ENCODE results near the gene SLC66A2.

GRCh38 chr18:79878741-79879378, 72.6 kb downstream of the SLC66A2 start:
- TF ChIP-seq CTCF (IDR thresholded peaks at IDR 0.05; ENCODE audit: low read length) (no peak), EZH2 (IDR thresholded peaks at IDR 0.05; ENCODE audit: borderline replicate concordance, low read length) (no peak)
